Osteocyte (in vitro differentiated cells): ENCODE measurements around the gene CRYBG2. TPM values are rescaled to one million over a fixed set of nuclear protein-coding genes. Genes with fewer than 3 reads are reported as not detected.

Source experiments
- DNase-seq: peaks from one replicate; pipeline ENCODE4 v3.0.0; 2021; ENCODE audit warnings: mixed read lengths; ENCODE audit not compliant: unreplicated experiment; ENCODE audit errors: extremely low spot score
- H3K27ac Mint-ChIP-seq: one replicate; pipeline ENCODE4 v1.8.0; 2021; ENCODE audit warnings: mild to moderate bottlenecking, mixed read lengths; ENCODE audit not compliant: unreplicated experiment
- H3K27me3 Mint-ChIP-seq: one replicate; pipeline ENCODE4 v1.8.0; 2021; ENCODE audit warnings: mixed read lengths; ENCODE audit not compliant: unreplicated experiment
- H3K36me3 Mint-ChIP-seq: one replicate; pipeline ENCODE4 v1.8.0; 2021; ENCODE audit warnings: mixed read lengths; ENCODE audit not compliant: unreplicated experiment
- H3K4me1 Mint-ChIP-seq: one replicate; pipeline ENCODE4 v1.8.0; 2021; ENCODE audit warnings: mixed read lengths; ENCODE audit not compliant: unreplicated experiment
- H3K4me3 Mint-ChIP-seq: one replicate; pipeline ENCODE4 v1.8.0; 2021; ENCODE audit warnings: mild to moderate bottlenecking, moderate library complexity, mixed read lengths; ENCODE audit not compliant: unreplicated experiment
- H3K9me3 Mint-ChIP-seq: one replicate; pipeline ENCODE4 v1.8.0; 2021; ENCODE audit warnings: mixed read lengths; ENCODE audit not compliant: unreplicated experiment
- CTCF ChIP-seq: fragments of 200-600 bp; sonication (generic); IDR thresholded peaks from 2 replicates; pipeline ENCODE4 v1.5.0; 2021; ENCODE audit warnings: antibody characterized with exemption, mild to moderate bottlenecking, moderate library complexity
- total RNA-seq: library from RNA; stranded (reverse); gene quantifications from 2 replicates; pipeline ENCODE4 v1.2.1, GENCODE V29; 2021

The CRYBG2 gene
- total RNA-seq, 1 donor from 2014 or later, result not detected

- Mint-ChIP-seq H3K9me3 (no peaks in the 10 kb centered on the region), H3K4me1 (peaks cover 49% of the 10 kb centered on the region), H3K36me3 (peaks cover 12% of the 10 kb centered on the region), H3K4me3 (no peak overlapping the region), H3K27me3 (no peaks in the 10 kb centered on the region), H3K27ac (peak overlapping the region; percentile 70)
- TF ChIP-seq CTCF, result no peak
- no peak for DNase-seq
Observed at GRCh38 chr1:26274801-26275425, 79.0 kb downstream of the CRYBG2 start.

Other genes with a start within 250 kb of the CRYBG2 start
- 7.6 and 7.8 TPM in 2 replicates for gene PDIK1L, start 242.3 kb downstream of the CRYBG2 start, total RNA-seq
- gene FAM110D, start 195.1 kb downstream of the CRYBG2 start, total RNA-seq, result not detected in 2 replicates
- gene C1orf232, start 185.2 kb downstream of the CRYBG2 start, total RNA-seq, result not detected in 2 replicates
- 26.8 and 28.6 TPM in 2 replicates for gene ZNF593, start 184.2 kb downstream of the CRYBG2 start, total RNA-seq
- not detected in 2 replicates for gene ZNF593OS, start 182.3 kb downstream of the CRYBG2 start, total RNA-seq
- gene CNKSR1, start 176.6 kb downstream of the CRYBG2 start, total RNA-seq, result 0.89 and 1.1 TPM in 2 replicates
- gene CATSPER4, start 163.5 kb downstream of the CRYBG2 start, total RNA-seq, result not detected in 2 replicates
- gene CEP85, start 119.9 kb downstream of the CRYBG2 start, total RNA-seq, result 16.5 and 17.7 TPM in 2 replicates
- gene SH3BGRL3, start 74.0 kb downstream of the CRYBG2 start, total RNA-seq, result 138 and 140 TPM in 2 replicates
- 16.6 and 17.0 TPM in 2 replicates for gene UBXN11, start 47.5 kb downstream of the CRYBG2 start, total RNA-seq
- gene CD52, start 36.2 kb downstream of the CRYBG2 start, total RNA-seq, result not detected in 2 replicates
- gene ZNF683, start 18.6 kb upstream of the CRYBG2 start, total RNA-seq, result not detected in 2 replicates
- not detected in 2 replicates for gene LIN28A, start 56.7 kb upstream of the CRYBG2 start, total RNA-seq
- gene DHDDS, start 78.2 kb upstream of the CRYBG2 start, total RNA-seq, result 50.4 and 53.9 TPM in 2 replicates
- gene HMGN2, start 118.3 kb upstream of the CRYBG2 start, total RNA-seq, result 295 and 296 TPM in 2 replicates
- gene RPS6KA1, start 175.6 kb upstream of the CRYBG2 start, total RNA-seq, result 4.4 TPM in 2 replicates